Mucosa of descending colon (tissue), 3 donors: ENCODE measurements around the gene NIPBL. TPM values are rescaled to one million over a fixed set of nuclear protein-coding genes. Genes with fewer than 3 reads are reported as not detected.

Experiments
- ATAC-seq: fragments of 200-7000 bp; cut with Tn5 transposase; one replicate; pipeline ENCODE4 v1.9.1; 2020; ENCODE audit warnings: mild to moderate bottlenecking, moderate library complexity
- DNase-seq, 3 donors: peaks; one replicate each; pipeline ENCODE4 v3.0.0-alpha.2; 2020
- H3K36me3 ChIP-seq: fragments of 200-600 bp; one replicate; pipeline ENCODE4 v1.8.0; 2021; ENCODE audit warnings: low read depth, mild to moderate bottlenecking
- H3K4me1 ChIP-seq: fragments of 200-600 bp; one replicate; pipeline ENCODE4 v1.8.0; 2021; ENCODE audit warnings: low read depth, mild to moderate bottlenecking
- H3K4me3 ChIP-seq: fragments of 200-600 bp; one replicate; pipeline ENCODE4 v1.8.0; 2021; ENCODE audit warnings: mild to moderate bottlenecking
- H3K9me3 ChIP-seq: fragments of 200-600 bp; one replicate; pipeline ENCODE4 v1.8.0; 2021; ENCODE audit warnings: mild to moderate bottlenecking
- intact Hi-C, 2 donors: fragments of 100-400 bp; cut with DNase I in 1 of 2; cut with micrococcal nuclease in 1 of 2; formaldehyde crosslinking; loops; one replicate each; pipeline versions ENCODE4 v1.11.0 to v1.11.1; 2022; cut with DNase I, micrococcal nuclease
- total RNA-seq, 3 donors: library from RNA; stranded (reverse); fragmentation: NEBNext Ultra II Directional in 2 of 3; extraction: Animal tissue kit (Norgen Biotek cat#: 25700) in 2 of 3; gene quantifications; one replicate each; pipeline versions ENCODE4 v1.2.1 to v1.2.4, GENCODE V29; 2021 to 2023
- TF ChIP-seq, protein P1 (sequence below): fragments of 200-600 bp; IDR thresholded peaks from one replicate; pipeline ENCODE4 v1.8.0; 2022; ENCODE audit warnings: antibody characterized with exemption, mild to moderate bottlenecking
- donor health status: DM: no; HTN: no; CAD: no; lungs with moderate emphysema.
- donor health status: DM: no; HTN: no; CAD: no.
- donor health status: DM: no; HTN: yes; CAD: no.

The NIPBL gene
- total RNA-seq, 3 donors from 2014 or later: 50.4 to 80.8 (median 77.2) TPM

DNA sequence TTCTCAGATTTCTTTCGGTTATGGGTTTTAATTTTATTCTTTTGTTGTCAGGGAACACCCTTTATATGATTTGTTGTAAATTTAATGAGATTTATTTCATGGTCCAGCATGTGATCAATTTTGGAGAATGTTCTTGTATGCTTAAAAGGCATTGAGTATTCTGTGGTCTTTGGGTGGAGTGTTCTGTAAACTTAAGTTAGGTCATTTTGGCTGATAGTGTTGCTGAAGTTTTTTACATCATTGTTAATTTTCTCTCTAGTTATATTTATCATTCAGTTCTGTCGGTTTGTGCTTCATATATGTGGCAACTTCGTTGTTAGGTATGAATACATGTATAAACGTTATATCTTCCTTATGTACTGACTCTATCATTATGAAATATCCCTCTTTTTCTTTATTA, 55.5 kb downstream of the NIPBL start:
- TF ChIP-seq, protein P1, sequence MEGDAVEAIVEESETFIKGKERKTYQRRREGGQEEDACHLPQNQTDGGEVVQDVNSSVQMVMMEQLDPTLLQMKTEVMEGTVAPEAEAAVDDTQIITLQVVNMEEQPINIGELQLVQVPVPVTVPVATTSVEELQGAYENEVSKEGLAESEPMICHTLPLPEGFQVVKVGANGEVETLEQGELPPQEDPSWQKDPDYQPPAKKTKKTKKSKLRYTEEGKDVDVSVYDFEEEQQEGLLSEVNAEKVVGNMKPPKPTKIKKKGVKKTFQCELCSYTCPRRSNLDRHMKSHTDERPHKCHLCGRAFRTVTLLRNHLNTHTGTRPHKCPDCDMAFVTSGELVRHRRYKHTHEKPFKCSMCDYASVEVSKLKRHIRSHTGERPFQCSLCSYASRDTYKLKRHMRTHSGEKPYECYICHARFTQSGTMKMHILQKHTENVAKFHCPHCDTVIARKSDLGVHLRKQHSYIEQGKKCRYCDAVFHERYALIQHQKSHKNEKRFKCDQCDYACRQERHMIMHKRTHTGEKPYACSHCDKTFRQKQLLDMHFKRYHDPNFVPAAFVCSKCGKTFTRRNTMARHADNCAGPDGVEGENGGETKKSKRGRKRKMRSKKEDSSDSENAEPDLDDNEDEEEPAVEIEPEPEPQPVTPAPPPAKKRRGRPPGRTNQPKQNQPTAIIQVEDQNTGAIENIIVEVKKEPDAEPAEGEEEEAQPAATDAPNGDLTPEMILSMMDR: no peak
- intact Hi-C loops: no loop called here
- peaks cover 11% of the 10 kb centered on the region for H3K4me1 ChIP-seq
- no peak for ATAC-seq
- DNase-seq: no peak
- no peaks in the 10 kb centered on the region for H3K9me3 ChIP-seq
- H3K36me3 ChIP-seq: no peaks in the 10 kb centered on the region
- no peak overlapping the region for H3K4me3 ChIP-seq

DNA sequence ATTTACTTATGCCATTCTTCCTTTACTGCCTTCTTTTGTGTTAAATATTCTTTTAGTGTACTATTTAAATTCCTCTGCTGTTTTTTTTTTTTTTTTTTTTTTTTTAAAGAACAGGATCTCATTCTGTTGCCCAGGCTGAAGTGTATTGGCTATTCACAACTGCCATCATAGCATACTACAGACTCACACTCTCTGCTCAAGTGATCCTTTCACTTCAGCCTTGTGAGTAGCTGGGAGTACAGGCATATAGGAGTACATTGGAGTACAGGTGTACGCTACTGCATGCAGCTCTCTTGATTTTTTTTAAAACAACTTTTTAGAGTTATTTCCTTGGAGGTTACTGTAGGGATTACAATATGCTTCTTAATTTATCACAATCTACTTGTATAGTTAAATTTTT, 56.1 kb downstream of the NIPBL start:
- Histone ChIP-seq H3K4me1 (peaks cover 11% of the 10 kb centered on the region), H3K36me3 (no peaks in the 10 kb centered on the region), H3K4me3 (no peak overlapping the region), H3K9me3 (no peaks in the 10 kb centered on the region)
- no peak for ATAC-seq
- DNase-seq: no peak
- TF ChIP-seq, protein P1: no peak
- intact Hi-C loops: no loop called here

DNA sequence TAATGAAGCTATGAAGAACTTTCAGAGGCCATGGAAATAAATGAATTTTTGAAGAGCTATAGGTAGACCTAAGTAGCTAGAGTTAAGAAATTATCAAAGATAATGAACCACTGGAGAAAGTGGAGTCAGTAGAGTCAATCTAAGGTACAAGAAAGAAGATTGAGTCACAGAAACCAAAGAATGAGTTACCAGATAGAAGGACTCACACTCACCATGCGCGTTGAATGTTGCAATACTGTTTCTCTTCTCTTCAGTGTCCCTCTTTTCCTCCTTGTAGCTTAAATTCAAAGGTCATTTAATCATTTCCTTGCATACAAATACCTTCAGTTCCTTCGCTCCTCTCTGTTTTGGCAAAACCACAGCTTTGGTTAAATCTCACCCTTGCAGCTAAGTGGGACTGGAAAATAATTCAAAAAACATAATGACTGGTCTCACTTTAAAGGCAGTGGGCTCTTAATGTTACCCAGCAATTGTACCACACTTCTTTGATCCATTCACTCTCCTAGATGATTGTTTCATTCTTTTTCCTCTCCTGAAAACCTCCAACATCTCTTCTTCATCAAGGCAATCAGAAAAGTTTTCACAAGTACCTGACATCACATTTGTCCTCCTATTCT, 58.3 kb downstream of the NIPBL start:
- H3K36me3 ChIP-seq: no peaks in the 10 kb centered on the region
- no peaks in the 10 kb centered on the region for H3K9me3 ChIP-seq
- no peak for DNase-seq
- no peak overlapping the region for H3K4me3 ChIP-seq
- intact Hi-C loops: no loop called here
- no peak for ATAC-seq
- no peaks in the 10 kb centered on the region for H3K4me1 ChIP-seq
- TF ChIP-seq, protein P1: no peak

DNA sequence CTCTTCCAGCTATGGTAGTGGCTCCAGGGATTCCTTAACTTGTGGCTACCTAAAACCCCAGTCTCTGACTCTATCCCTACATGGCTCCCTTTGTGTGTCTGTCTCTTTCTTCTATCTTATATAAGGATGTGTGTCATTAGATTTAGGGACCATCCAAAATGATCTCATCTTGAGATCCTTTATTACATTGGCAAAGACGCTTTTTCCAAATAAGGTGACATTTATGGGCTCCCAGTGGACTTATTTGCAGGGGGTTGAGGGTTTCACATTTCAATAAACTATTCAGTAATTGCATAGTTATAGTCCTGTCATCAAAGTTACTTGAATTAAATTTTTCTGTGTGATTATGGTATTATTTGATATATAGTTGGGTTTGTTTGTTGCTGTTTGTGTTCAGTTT, 59.2 kb downstream of the NIPBL start:
- H3K9me3 ChIP-seq: no peaks in the 10 kb centered on the region
- DNase-seq: no peak
- TF ChIP-seq, protein P1: no peak
- H3K4me1 ChIP-seq: peaks cover 5% of the 10 kb centered on the region
- intact Hi-C loops: no loop called here
- no peak for ATAC-seq
- H3K36me3 ChIP-seq: no peaks in the 10 kb centered on the region
- H3K4me3 ChIP-seq: no peak overlapping the region

DNA sequence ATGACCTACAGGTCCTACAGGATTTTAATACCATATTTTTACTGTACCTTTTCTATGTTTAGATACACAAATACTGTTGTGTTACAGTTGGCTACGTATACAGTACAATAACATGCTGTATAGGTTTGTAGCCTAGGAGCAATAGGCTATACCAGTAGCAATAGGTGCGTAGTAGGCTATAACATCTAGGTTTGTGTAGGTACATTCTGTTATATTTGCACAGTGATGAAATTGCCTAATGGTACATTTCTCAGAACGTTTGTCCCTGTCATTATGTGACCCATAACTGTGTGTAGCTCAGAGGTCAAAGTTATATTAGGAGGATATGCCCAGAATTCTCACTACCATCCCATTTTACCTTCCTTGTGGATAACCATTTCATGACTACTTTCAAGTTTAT, 59.7 kb downstream of the NIPBL start:
- no peaks in the 10 kb centered on the region for H3K9me3 ChIP-seq
- no peaks in the 10 kb centered on the region for H3K36me3 ChIP-seq
- intact Hi-C loops: no loop called here
- DNase-seq (no peak), ATAC-seq (peak; percentile 43)
- H3K4me3 ChIP-seq: no peak overlapping the region
- TF ChIP-seq, protein P1: no peak
- H3K4me1 ChIP-seq: peaks cover 5% of the 10 kb centered on the region

DNA sequence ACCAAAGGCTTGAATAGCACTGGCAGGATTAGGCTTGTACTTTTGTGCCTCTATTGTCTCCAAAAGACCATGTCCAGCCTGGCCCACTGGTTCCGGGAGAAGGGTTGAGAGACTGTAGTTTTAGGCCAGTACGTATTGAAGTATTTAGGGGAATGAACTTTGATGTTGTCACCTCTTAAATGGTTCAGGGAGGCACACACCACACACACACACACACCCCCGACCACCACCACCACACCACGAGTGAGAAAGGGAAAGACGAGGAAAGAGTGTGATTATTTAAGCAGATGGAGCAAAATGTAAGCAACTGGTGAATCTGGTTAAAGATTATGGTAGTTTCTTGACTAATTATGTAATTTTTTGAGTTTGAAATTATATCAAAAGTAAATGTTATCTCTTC, 61.6 kb downstream of the NIPBL start:
- DNase-seq (no peak), ATAC-seq (no peak)
- Histone ChIP-seq H3K9me3 (no peaks in the 10 kb centered on the region), H3K36me3 (no peaks in the 10 kb centered on the region), H3K4me1 (peaks cover 5% of the 10 kb centered on the region), H3K4me3 (no peak overlapping the region)
- TF ChIP-seq, protein P1: no peak
- intact Hi-C loops: no loop called here
